Measurements from ENCODE around the gene NDRG4.

Gene NDRG4

GRCh38 chr16:58556678-58557077 is 56.7 kb downstream of the NDRG4 start:
- no peak for DNase-seq
